Stomach (tissue), 9 donors: ENCODE data around the gene NT5C. TPM values are rescaled to one million over a fixed set of nuclear protein-coding genes. Genes with fewer than 3 reads are reported as not detected.

ENCODE experiments used
- DNase-seq, 2 donors: peaks; one replicate each; pipeline versions ENCODE4 v3.0.0 to v3.0.0-alpha.2; 2013 to 2019
- H3K27ac ChIP-seq, 5 donors: fragments of 200-600 bp in 4 of 5; sonication (generic) in 4 of 5; one replicate each; pipeline ENCODE4 v1.5.1; 2013 to 2019; ENCODE audit warnings: mild to moderate bottlenecking in 1 of 5, moderate library complexity in 1 of 5
- H3K27me3 ChIP-seq, 3 donors: fragments of 200-600 bp; sonication (generic); one replicate each; pipeline ENCODE4 v1.5.1; 2017 to 2019; ENCODE audit warnings: mixed run types in 1 of 3
- H3K36me3 ChIP-seq, 4 donors: fragments of 200-600 bp; sonication (generic); 1 replicate in 3 of 4; 2 replicates in 1 of 4; pipeline ENCODE4 v1.5.1; 2016 to 2019
- H3K4me1 ChIP-seq, 4 donors: fragments of 200-600 bp; sonication (generic); one replicate each; pipeline ENCODE4 v1.5.1; 2016 to 2019
- H3K4me3 ChIP-seq, 4 donors: fragments of 200-600 bp; sonication (generic) in 3 of 4; one replicate each; pipeline ENCODE4 v1.5.1; 2016 to 2019; ENCODE audit warnings: mild to moderate bottlenecking in 1 of 4
- H3K9me3 ChIP-seq, 4 donors: fragments of 200-600 bp; sonication (generic); one replicate each; pipeline ENCODE4 v1.5.1; 2016 to 2019
- EP300 ChIP-seq: sonication (generic); formaldehyde crosslinking; IDR thresholded peaks from one replicate; pipeline ENCODE4 v1.6.1; 2017; ENCODE audit warnings: antibody characterized with exemption
- POLR2A ChIP-seq, 4 donors: fragments of 450-650 bp; IDR thresholded peaks; one replicate each; pipeline ENCODE4 v1.6.1; 2016; ENCODE audit warnings: antibody characterized with exemption in 4 of 4, control low read depth in 2 of 4, mild to moderate bottlenecking in 1 of 4, moderate library complexity in 1 of 4
- POLR2AphosphoS5 ChIP-seq, 3 donors: sonication (generic); formaldehyde crosslinking; IDR thresholded peaks; one replicate each; pipeline ENCODE4 v1.6.1; 2016; ENCODE audit warnings: antibody characterized with exemption in 3 of 3
- WGBS, 5 donors: extraction: QIAGEN DNeasy Blood & Tissue Kit in 3 of 5; methylation state at CpG; one replicate each; pipeline versions ENCODE4 v1.1.5 to v1.1.7; 2013 to 2018; 5-methylcytosine and 5-hydroxymethylcytosine counted together
- intact Hi-C: fragments of 100-400 bp; cut with DNase I; formaldehyde crosslinking; loops from one replicate; pipeline ENCODE4 v1.15.1; 2023; ENCODE audit warnings: low total_unique reads
- polyA plus RNA-seq, 3 donors: library from polyadenylated mRNA; stranded (reverse); fragments of 200-250 nt; gene quantifications; one replicate each; pipeline ENCODE4 v1.2.3, GENCODE V29; 2013
- total RNA-seq, 5 donors: library from RNA; depleted of rRNA; stranded (reverse); fragments of >200 nt; gene quantifications; one replicate each; pipeline versions ENCODE4 v1.1.0 to v1.2.3, GENCODE V29; 2014 to 2016
- TF ChIP-seq, protein P1 (sequence below), 7 experiments: fragments of 450-650 bp in 4 of 7; fragments of 200-600 bp in 3 of 7; sonication (generic) in 3 of 7; IDR thresholded peaks; one replicate each; pipeline ENCODE4 v1.5.1; 2016 to 2019; ENCODE audit warnings: antibody characterized with exemption in 7 of 7, control low read depth in 2 of 7, mild to moderate bottlenecking in 1 of 7
- donor health status: healthy with polysubstance abuse.
- donor health status: Bipolar disorder and iron deficiency.
- donor health status: healthy.

Gene NT5C
- total and polyA plus RNA-seq, 8 donors: 24.1 to 472 (median 119) TPM

- WGBS, 5 donors: 91 to 96% (median 96%) methylated on average over 19 to 31 of the region's 31 CpGs
- H3K27ac ChIP-seq: no peak overlapping the region
- intact Hi-C loops: no loop called here
- TF ChIP-seq POLR2AphosphoS5 (IDR thresholded peaks at IDR 0.05): no peak
- TF ChIP-seq EP300: no peak
- no peak for TF ChIP-seq POLR2A (IDR thresholded peaks at IDR 0.05)
- TF ChIP-seq, protein P1, sequence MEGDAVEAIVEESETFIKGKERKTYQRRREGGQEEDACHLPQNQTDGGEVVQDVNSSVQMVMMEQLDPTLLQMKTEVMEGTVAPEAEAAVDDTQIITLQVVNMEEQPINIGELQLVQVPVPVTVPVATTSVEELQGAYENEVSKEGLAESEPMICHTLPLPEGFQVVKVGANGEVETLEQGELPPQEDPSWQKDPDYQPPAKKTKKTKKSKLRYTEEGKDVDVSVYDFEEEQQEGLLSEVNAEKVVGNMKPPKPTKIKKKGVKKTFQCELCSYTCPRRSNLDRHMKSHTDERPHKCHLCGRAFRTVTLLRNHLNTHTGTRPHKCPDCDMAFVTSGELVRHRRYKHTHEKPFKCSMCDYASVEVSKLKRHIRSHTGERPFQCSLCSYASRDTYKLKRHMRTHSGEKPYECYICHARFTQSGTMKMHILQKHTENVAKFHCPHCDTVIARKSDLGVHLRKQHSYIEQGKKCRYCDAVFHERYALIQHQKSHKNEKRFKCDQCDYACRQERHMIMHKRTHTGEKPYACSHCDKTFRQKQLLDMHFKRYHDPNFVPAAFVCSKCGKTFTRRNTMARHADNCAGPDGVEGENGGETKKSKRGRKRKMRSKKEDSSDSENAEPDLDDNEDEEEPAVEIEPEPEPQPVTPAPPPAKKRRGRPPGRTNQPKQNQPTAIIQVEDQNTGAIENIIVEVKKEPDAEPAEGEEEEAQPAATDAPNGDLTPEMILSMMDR (IDR thresholded peaks at IDR 0.05): no peak
- DNase-seq: no peak
- H3K36me3 ChIP-seq: peaks cover 22 to 56% (median 46%) of the 10 kb centered on the region in 4 donors
- H3K27me3 ChIP-seq: no peaks in the 10 kb centered on the region
- H3K4me1 ChIP-seq: peaks cover 6 to 32% (median 18%) of the 10 kb centered on the region in 4 donors
- no peaks in the 10 kb centered on the region for H3K9me3 ChIP-seq
- no peak overlapping the region for H3K4me3 ChIP-seq
These were observed 31.5 kb downstream of the NT5C start for GRCh38 chr17:75099881-75100595.

GRCh38 chr17:75098861-75099260, 32.7 kb downstream of the NT5C start:
- intact Hi-C loops: no loop called here
- WGBS, 5 donors: 84 to 95% (median 85%) methylated on average over 7 of the region's 7 CpGs
- TF ChIP-seq EP300: no peak
- TF ChIP-seq POLR2AphosphoS5 (IDR thresholded peaks at IDR 0.05): no peak
- no peak for TF ChIP-seq POLR2A (IDR thresholded peaks at IDR 0.05)
- TF ChIP-seq, protein P1 (IDR thresholded peaks at IDR 0.05): no peak
- H3K4me1 ChIP-seq: peaks cover 9 to 37% (median 26%) of the 10 kb centered on the region in 4 donors
- no peak overlapping the region for H3K27ac ChIP-seq
- no peak for DNase-seq
- H3K36me3 ChIP-seq: peaks cover 22 to 44% (median 36%) of the 10 kb centered on the region in 4 donors
- no peaks in the 10 kb centered on the region for H3K27me3 ChIP-seq
- H3K9me3 ChIP-seq: no peaks in the 10 kb centered on the region
- no peak overlapping the region for H3K4me3 ChIP-seq

- Histone ChIP-seq H3K27ac (peak overlapping the region in 1 of 5 donors; percentile 31), H3K4me1 (peaks cover 19 to 46% (median 36%) of the 10 kb centered on the region in 4 donors), H3K9me3 (no peaks in the 10 kb centered on the region), H3K4me3 (no peak overlapping the region), H3K36me3 (peaks cover 22 to 40% (median 36%) of the 10 kb centered on the region in 4 donors), H3K27me3 (no peaks in the 10 kb centered on the region)
- TF ChIP-seq POLR2AphosphoS5 (IDR thresholded peaks at IDR 0.05) (no peak), EP300 (no peak), POLR2A (IDR thresholded peaks at IDR 0.05) (no peak)
- TF ChIP-seq, protein P1 (IDR thresholded peaks at IDR 0.05): no peak
- intact Hi-C loops: no loop called here
- DNase-seq: peak in 1 of 2 donors; percentile 23
- 84 to 95% (median 92%) methylated on average over 7 of the region's 7 CpGs for WGBS, 5 donors
These were observed 33.7 kb downstream of the NT5C start for GRCh38 chr17:75097865-75098264.

DNA sequence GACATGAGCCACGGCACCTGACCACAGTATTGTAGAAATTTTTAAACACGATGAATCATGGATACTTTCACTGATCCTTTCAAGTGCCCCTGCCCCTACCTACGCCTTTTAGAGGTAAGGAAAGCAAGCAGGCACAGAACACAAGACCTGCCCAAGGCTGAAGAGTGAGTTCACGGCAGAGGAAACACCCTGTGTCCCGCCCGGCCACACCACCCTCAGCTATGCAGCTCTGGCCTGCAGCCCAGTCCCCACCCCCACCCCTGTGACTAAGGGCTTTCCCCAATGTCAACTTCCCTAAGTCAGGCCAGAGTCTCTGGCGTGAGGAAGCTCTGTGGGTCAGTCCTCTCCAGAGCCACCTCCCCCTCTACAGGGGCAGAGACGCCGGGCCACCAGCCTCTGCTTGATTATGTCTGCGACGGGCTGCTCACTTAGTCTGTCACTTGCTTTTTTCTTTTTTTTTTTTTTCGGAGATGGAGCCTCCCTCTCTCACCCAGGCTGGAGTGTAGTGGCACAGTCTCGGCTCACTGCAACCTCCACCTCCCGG, 35.4 kb downstream of the NT5C start:
- peak in 2 of 3 donors; percentile 79 to 91 for TF ChIP-seq POLR2AphosphoS5 (IDR thresholded peaks at IDR 0.05)
- no peak for TF ChIP-seq POLR2A (IDR thresholded peaks at IDR 0.05)
- no peak for TF ChIP-seq EP300
- TF ChIP-seq, protein P1 (IDR thresholded peaks at IDR 0.05): peak in 1 of 7 experiments; percentile 9
- intact Hi-C loops: no loop called here
- peaks cover 23 to 64% (median 53%) of the 10 kb centered on the region in 4 donors for H3K4me1 ChIP-seq
- no peak overlapping the region for H3K4me3 ChIP-seq
- no peaks in the 10 kb centered on the region for H3K9me3 ChIP-seq
- 15 to 32% (median 21%) methylated on average over 14 of the region's 14 CpGs for WGBS, 5 donors
- H3K27ac ChIP-seq: peak overlapping the region; percentile 40 to 92 (median 86)
- H3K36me3 ChIP-seq: peaks cover 22 to 37% (median 33%) of the 10 kb centered on the region in 4 donors
- peak; percentile 92 to 96 for DNase-seq
- H3K27me3 ChIP-seq: no peaks in the 10 kb centered on the region
